Gastrocnemius medialis (tissue), 4 donors: ENCODE results near the gene CACNA1A. TPM values are rescaled to one million over a fixed set of nuclear protein-coding genes. Genes with fewer than 3 reads are reported as not detected.
"Not testable (repeated sequence)": the region's sequence is repeated elsewhere in the genome, so short reads cannot be mapped to it uniquely, and the experiment has no call there.

ENCODE experiments used
- ATAC-seq, 2 donors: fragments of 150-250 bp; one replicate each; pipeline ENCODE4 v1.9.1; 2016
- DNase-seq, 2 donors: peaks; one replicate each; pipeline ENCODE4 v3.0.0-alpha.2; 2019
- H3K27ac ChIP-seq, 4 donors: fragments of 200-600 bp; sonication (generic); 1 replicate in 1 of 4; 2 replicates in 3 of 4; pipeline ENCODE4 v1.5.1; 2016 to 2018; ENCODE audit warnings: mild to moderate bottlenecking in 2 of 4, moderate library complexity in 1 of 4
- H3K27me3 ChIP-seq, 3 donors: fragments of 200-600 bp; sonication (generic) in 2 of 3; 1 replicate in 1 of 3; 2 replicates in 2 of 3; pipeline versions ENCODE4 v1.5.1 to v1.6.0; 2016 to 2019; ENCODE audit warnings: mild to moderate bottlenecking in 1 of 3, moderate library complexity in 1 of 3
- H3K36me3 ChIP-seq, 2 donors: fragments of 200-600 bp; sonication (generic) in 1 of 2; one replicate each; pipeline ENCODE4 v1.5.1; 2017 to 2018
- H3K4me1 ChIP-seq, 2 donors: fragments of 200-600 bp; sonication (generic) in 1 of 2; one replicate each; pipeline ENCODE4 v1.5.1; 2016 to 2017; ENCODE audit warnings: mild to moderate bottlenecking in 2 of 2
- H3K4me3 ChIP-seq, 4 donors: fragments of 200-600 bp; sonication (generic) in 3 of 4; 1 replicate in 1 of 4; 2 replicates in 3 of 4; pipeline ENCODE4 v1.5.1; 2016 to 2019; ENCODE audit warnings: mild to moderate bottlenecking in 2 of 4
- H3K9me3 ChIP-seq, 3 donors: fragments of 200-600 bp; sonication (generic) in 2 of 3; 1 replicate in 1 of 3; 2 replicates in 2 of 3; pipeline ENCODE4 v1.5.1; 2016 to 2019
- CTCF ChIP-seq, 5 experiments: fragments of 450-650 bp in 3 of 5; fragments of 200-600 bp in 2 of 5; sonication (generic) in 2 of 5; IDR thresholded peaks in 4 of 5; conservative IDR thresholded peaks in 1 of 5; 1 replicate in 4 of 5; 2 replicates in 1 of 5; pipeline ENCODE4 v1.5.1; 2016 to 2019; ENCODE audit warnings: antibody characterized with exemption in 5 of 5, mild to moderate bottlenecking in 3 of 5, moderate library complexity in 3 of 5
- POLR2A ChIP-seq, 2 donors: fragments of 450-650 bp; IDR thresholded peaks; one replicate each; pipeline ENCODE4 v1.6.1; 2017; ENCODE audit warnings: antibody characterized with exemption in 2 of 2, mild to moderate bottlenecking in 2 of 2, moderate library complexity in 2 of 2
- in situ Hi-C, 4 donors: fragments of 200-750 bp; cut with MboI; loops; one replicate each; pipeline versions ENCODE4 v1.15.0 to v1.8.0; 2017; ENCODE audit warnings: low sequenced_read_pairs in 4 of 4
- intact Hi-C: fragments of 100-400 bp; cut with DNase I; formaldehyde crosslinking; loops from one replicate; pipeline ENCODE4 v1.15.1; 2023; ENCODE audit warnings: low total_unique reads
- total RNA-seq, 4 donors: library from RNA; depleted of rRNA; stranded (reverse); fragments of >200 nt; gene quantifications; one replicate each; pipeline versions ENCODE4 v1.1.0 to v1.2.3, GENCODE V29; 2016

The CACNA1A gene
- total RNA-seq, 4 donors from 2014 or later = 0.15 to 0.51 (median 0.33) TPM; not detected in 1

- DNase-seq = no peak
- TF ChIP-seq CTCF (IDR thresholded peaks at IDR 0.05 in 4 of 5, conservative IDR thresholded peaks at IDR 0.05 in 1 of 5) = no peak
- TF ChIP-seq POLR2A (IDR thresholded peaks at IDR 0.05) = no peak
- intact Hi-C loops = loop anchor here (2.0 kb wide), 1 partner anchor 69 kb away; no protein-coding TSS in a partner anchor
- Histone ChIP-seq H3K36me3 (no peaks in the 10 kb centered on the region), H3K4me3 (no peak overlapping the region), H3K4me1 (no peaks in the 10 kb centered on the region), H3K27me3 (no peaks in the 10 kb centered on the region), H3K27ac (no peak overlapping the region), H3K9me3 (no peaks in the 10 kb centered on the region)
- ATAC-seq = no peak
- in situ Hi-C loops = no loop called here
These were observed 316.7 kb downstream of the CACNA1A start for GRCh38 chr19:13189600-13189999.

- Histone ChIP-seq H3K27ac (no peak overlapping the region), H3K9me3 (no peaks in the 10 kb centered on the region), H3K4me3 (no peak overlapping the region), H3K27me3 (no peaks in the 10 kb centered on the region), H3K4me1 (no peaks in the 10 kb centered on the region), H3K36me3 (no peaks in the 10 kb centered on the region)
- intact Hi-C loops (no loop called here), in situ Hi-C loops (no loop called here)
- DNase-seq (no peak), ATAC-seq (no peak)
- TF ChIP-seq CTCF (IDR thresholded peaks at IDR 0.05 in 4 of 5, conservative IDR thresholded peaks at IDR 0.05 in 1 of 5) (no peak), POLR2A (IDR thresholded peaks at IDR 0.05) (no peak)
These were observed 318.9 kb downstream of the CACNA1A start for GRCh38 chr19:13187419-13187818.

GRCh38 chr19:13186688-13187087 lies 319.6 kb downstream of the CACNA1A start:
- H3K4me3 ChIP-seq, in situ Hi-C loops, H3K4me1 ChIP-seq, intact Hi-C loops, H3K27ac ChIP-seq, ATAC-seq, H3K9me3 ChIP-seq, H3K36me3 ChIP-seq, H3K27me3 ChIP-seq, DNase-seq: not testable (repeated sequence)

- H3K36me3 ChIP-seq, H3K4me1 ChIP-seq, DNase-seq, H3K9me3 ChIP-seq, H3K27me3 ChIP-seq, in situ Hi-C loops, H3K27ac ChIP-seq, intact Hi-C loops, ATAC-seq, H3K4me3 ChIP-seq: not testable (repeated sequence)
These were observed 320.3 kb downstream of the CACNA1A start for GRCh38 chr19:13185763-13186657.

- H3K27ac ChIP-seq, intact Hi-C loops, DNase-seq, ATAC-seq, H3K4me1 ChIP-seq, H3K4me3 ChIP-seq, H3K27me3 ChIP-seq, in situ Hi-C loops, H3K36me3 ChIP-seq, H3K9me3 ChIP-seq: not testable (repeated sequence)
These were observed 321.4 kb downstream of the CACNA1A start for GRCh38 chr19:13184926-13185325.

GRCh38 chr19:13181747-13182388 lies 324.4 kb downstream of the CACNA1A start:
- in situ Hi-C loops (no loop called here), intact Hi-C loops (no loop called here)
- Histone ChIP-seq H3K9me3 (no peaks in the 10 kb centered on the region), H3K4me3 (no peak overlapping the region), H3K4me1 (peaks cover 7 to 9% of the 10 kb centered on the region in 2 donors), H3K27me3 (no peaks in the 10 kb centered on the region), H3K36me3 (no peaks in the 10 kb centered on the region), H3K27ac (peak overlapping the region in 2 of 4 donors; percentile 22 to 31)
- DNase-seq (peak in 1 of 2 donors; percentile 39), ATAC-seq (no peak)
- no peak for TF ChIP-seq CTCF (IDR thresholded peaks at IDR 0.05 in 4 of 5, conservative IDR thresholded peaks at IDR 0.05 in 1 of 5)
- no peak for TF ChIP-seq POLR2A (IDR thresholded peaks at IDR 0.05)

- H3K4me3 ChIP-seq, ATAC-seq, H3K27ac ChIP-seq, intact Hi-C loops, H3K4me1 ChIP-seq, H3K9me3 ChIP-seq, DNase-seq, in situ Hi-C loops, H3K36me3 ChIP-seq, H3K27me3 ChIP-seq: not testable (repeated sequence)
These were observed 328.0 kb downstream of the CACNA1A start for GRCh38 chr19:13178291-13178690.

- H3K4me3 ChIP-seq, H3K27me3 ChIP-seq, intact Hi-C loops, DNase-seq, in situ Hi-C loops, H3K9me3 ChIP-seq, ATAC-seq, H3K27ac ChIP-seq, H3K36me3 ChIP-seq: not testable (repeated sequence)
- H3K4me1 ChIP-seq = peaks cover 9 to 14% of the 10 kb centered on the region in 2 donors
These were observed 328.7 kb downstream of the CACNA1A start for GRCh38 chr19:13177584-13177983.
